H1 (cell line): Measurements from ENCODE around the gene HK1. TPM values are rescaled to one million over a fixed set of nuclear protein-coding genes. Genes with fewer than 3 reads are reported as not detected.

Source experiments
- ATF3 ChIP-seq: IDR thresholded peaks from 2 replicates; pipeline ENCODE4 v1.6.1; 2011; ENCODE audit warnings: low read depth, mild to moderate bottlenecking, low read length; ENCODE audit not compliant: insufficient read depth
- CBX5 ChIP-seq: fragments of 300-800, 300-1000 bp; sonication (generic); IDR thresholded peaks from 2 replicates; pipeline ENCODE4 v1.7.1; 2016; ENCODE audit warnings: antibody characterized with exemption, low read length, low read depth
- CTBP2 ChIP-seq: IDR thresholded peaks from 2 replicates; pipeline ENCODE4 v1.7.0; 2011; ENCODE audit warnings: borderline replicate concordance, mild to moderate bottlenecking, moderate library complexity, mixed read lengths, low read length; ENCODE audit not compliant: insufficient read depth, insufficient read length
- EP300 ChIP-seq, 2 experiments: IDR thresholded peaks; 1 replicate in 1 of 2; 2 replicates in 1 of 2; pipeline ENCODE4 v1.6.1; 2011 to 2012; ENCODE audit warnings: low read depth in 2 of 2, low read length in 2 of 2, mild to moderate bottlenecking in 2 of 2, borderline replicate concordance in 1 of 2, inconsistent platforms in 1 of 2, moderate library complexity in 1 of 2
- JUND ChIP-seq: IDR thresholded peaks from 2 replicates; pipeline ENCODE4 v1.6.1; 2011; ENCODE audit warnings: mild to moderate bottlenecking, improper control_type of control experiment, low read length
- RBBP5 ChIP-seq: IDR thresholded peaks from 2 replicates; pipeline ENCODE4 v1.7.1; 2012; ENCODE audit warnings: low read depth, mild to moderate bottlenecking, inconsistent platforms, low read length, moderate library complexity, borderline replicate concordance
- SAP30 ChIP-seq: fragments of 300-600 bp; sonication (generic); IDR thresholded peaks from 2 replicates; pipeline ENCODE4 v1.7.1; 2012; ENCODE audit warnings: low read length, moderate library complexity, mild to moderate bottlenecking, inconsistent platforms; ENCODE audit not compliant: insufficient read depth, insufficient replicate concordance
- TAF7 ChIP-seq: optimal IDR thresholded peaks from 2 replicates; pipeline ENCODE3; 2011; ENCODE audit warnings: low read depth, mild to moderate bottlenecking, inconsistent platforms, low read length, moderate library complexity, borderline replicate concordance
- polyA plus RNA-seq, 7 experiments: library from polyadenylated mRNA; depleted of rRNA in 3 of 7; stranded (reverse) in 5 of 7; unstranded in 2 of 7; fragments of >200 nt in 5 of 7; fragments of 200-250 nt in 2 of 7; gene quantifications; 1 replicate in 5 of 7; 2 replicates in 1 of 7; 4 replicates in 1 of 7; pipeline versions ENCODE4 v1.2.1 to v1.2.3, GENCODE V29; 2011 to 2013; ENCODE audit warnings: missing spikeins in 2 of 7, mixed read lengths in 2 of 7
- total RNA-seq: library from RNA; stranded (reverse); fragmentation: NEBNext Ultra II Directional; extraction: Animal tissue kit (Norgen Biotek cat#: 25700); gene quantifications from 2 replicates; pipeline ENCODE4 v1.2.1, GENCODE V29; 2021

HK1 gene
- total and polyA plus RNA-seq, 2 of the 8 experiments (the other 6 are each of a cell fraction or from before 2014, with no cell fraction given), result 55.8 to 247 TPM

- TF ChIP-seq CTBP2, result no peak
- TF ChIP-seq EP300 (IDR thresholded peaks at IDR 0.05; ENCODE audit: borderline replicate concordance in 1 of 2, low read depth in 2 of 2, low read length in 2 of 2), result no peak
- TF ChIP-seq CBX5, result no peak
- TF ChIP-seq TAF7, result peak; percentile 30
- peak; percentile 94 for TF ChIP-seq RBBP5
- TF ChIP-seq JUND, result no peak
- TF ChIP-seq ATF3, result no peak
- TF ChIP-seq SAP30, result no peak
Measured at GRCh38 chr10:69318106-69318866, 40.0 kb downstream of the HK1 start (continued).
